H9 (cell line): Measurements from ENCODE around the gene NR0B1. TPM values are rescaled to one million over a fixed set of nuclear protein-coding genes. Genes with fewer than 3 reads are reported as not detected.

Source experiments
- DNase-seq: peaks from one replicate; pipeline ENCODE4 v3.0.0-alpha.2; 2017
- H2AFZ ChIP-seq: one replicate; pipeline ENCODE4 v1.6.1; 2013; ENCODE audit warnings: mild to moderate bottlenecking, low read length, control low read depth, moderate library complexity
- H2AK5ac ChIP-seq: 2 replicates; pipeline ENCODE4 v1.6.1; 2013; ENCODE audit warnings: low read length, control low read depth, mixed read lengths; ENCODE audit not compliant: insufficient read length
- H2BK120ac ChIP-seq: one replicate; pipeline ENCODE4 v1.6.1; 2013; ENCODE audit warnings: low read depth, mild to moderate bottlenecking, low read length, control low read depth, inconsistent platforms; ENCODE audit not compliant: poor library complexity, severe bottlenecking
- H2BK12ac ChIP-seq: 2 replicates; pipeline ENCODE4 v1.6.1; 2013; ENCODE audit warnings: low read length, control low read depth, mixed read lengths, low read depth; ENCODE audit not compliant: insufficient read length
- H2BK15ac ChIP-seq: 2 replicates; pipeline ENCODE4 v1.6.1; 2013; ENCODE audit warnings: low read depth, low read length, control low read depth
- H2BK20ac ChIP-seq: one replicate; pipeline ENCODE4 v1.6.1; 2013; ENCODE audit warnings: low read depth, mild to moderate bottlenecking, low read length, control low read depth, inconsistent platforms; ENCODE audit not compliant: poor library complexity, severe bottlenecking
- H2BK5ac ChIP-seq: 2 replicates; pipeline ENCODE4 v1.6.1; 2013; ENCODE audit warnings: low read length, control low read depth, mixed read lengths; ENCODE audit not compliant: insufficient read length
- H3K14ac ChIP-seq: 2 replicates; pipeline ENCODE4 v1.6.1; 2013; ENCODE audit warnings: low read length, control low read depth; ENCODE audit not compliant: insufficient read depth
- H3K18ac ChIP-seq: 2 replicates; pipeline ENCODE4 v1.6.1; 2013; ENCODE audit warnings: low read depth, mild to moderate bottlenecking, mixed read lengths, low read length, control low read depth; ENCODE audit not compliant: insufficient read length
- H3K23ac ChIP-seq: 2 replicates; pipeline ENCODE4 v1.6.1; 2013; ENCODE audit warnings: low read length, control low read depth, mixed read lengths, low read depth; ENCODE audit not compliant: insufficient read length
- H3K23me2 ChIP-seq: 2 replicates; pipeline ENCODE4 v1.6.1; 2013; ENCODE audit warnings: low read depth, mild to moderate bottlenecking, mixed read lengths, low read length, control low read depth; ENCODE audit not compliant: insufficient read length, poor library complexity, severe bottlenecking
- H3K27ac ChIP-seq: 2 replicates; pipeline ENCODE4 v1.5.1; 2013; ENCODE audit warnings: low read length, control low read depth, mixed read lengths, low read depth; ENCODE audit not compliant: insufficient read length
- H3K27me3 ChIP-seq: 2 replicates; pipeline ENCODE4 v1.6.1; 2013; ENCODE audit warnings: low read length, control low read depth, inconsistent platforms; ENCODE audit not compliant: insufficient read depth
- H3K4ac ChIP-seq: 2 replicates; pipeline ENCODE4 v1.6.1; 2013; ENCODE audit warnings: low read depth, mild to moderate bottlenecking, control low read depth, inconsistent platforms, low read length, moderate library complexity
- H3K4me1 ChIP-seq: 2 replicates; pipeline ENCODE4 v1.6.1; 2013; ENCODE audit warnings: low read length, control low read depth, inconsistent platforms; ENCODE audit not compliant: insufficient read depth
- H3K4me2 ChIP-seq: 2 replicates; pipeline ENCODE4 v1.6.1; 2013; ENCODE audit warnings: low read length, control low read depth, mixed read lengths; ENCODE audit not compliant: insufficient read length, insufficient read depth
- H3K56ac ChIP-seq: 2 replicates; pipeline ENCODE4 v1.6.1; 2013; ENCODE audit warnings: low read depth, mild to moderate bottlenecking, mixed read lengths, low read length, control low read depth; ENCODE audit not compliant: insufficient read length
- H3K79me1 ChIP-seq: 2 replicates; pipeline ENCODE4 v1.6.1; 2013; ENCODE audit warnings: low read depth, mild to moderate bottlenecking, moderate library complexity, low read length, control low read depth, inconsistent platforms; ENCODE audit not compliant: insufficient read depth, poor library complexity, severe bottlenecking
- H3K79me2 ChIP-seq: 2 replicates; pipeline ENCODE4 v1.6.1; 2013; ENCODE audit warnings: low read length, control low read depth, inconsistent platforms; ENCODE audit not compliant: insufficient read depth
- H3K9ac ChIP-seq: 2 replicates; pipeline ENCODE4 v1.6.1; 2013; ENCODE audit warnings: low read length, control low read depth, mixed read lengths; ENCODE audit not compliant: insufficient read length; ENCODE audit errors: extremely low read depth
- H3K9me3 ChIP-seq: one replicate; pipeline ENCODE4 v1.6.1; 2013; ENCODE audit warnings: low read depth, low read length, inconsistent platforms; ENCODE audit not compliant: control insufficient read depth
- H3T11ph ChIP-seq: one replicate; pipeline ENCODE4 v1.6.1; 2013; ENCODE audit warnings: mild to moderate bottlenecking, low read length, control low read depth, inconsistent platforms
- H4K20me1 ChIP-seq: one replicate; pipeline ENCODE4 v1.6.1; 2013; ENCODE audit not compliant: control insufficient read depth, insufficient read length, insufficient read depth
- H4K5ac ChIP-seq: 2 replicates; pipeline ENCODE4 v1.6.1; 2013; ENCODE audit warnings: low read depth, mild to moderate bottlenecking, mixed read lengths, low read length, control low read depth; ENCODE audit not compliant: insufficient read length
- H4K8ac ChIP-seq: replicated peaks from 2 replicates; pipeline ENCODE4 v1.6.1; 2013; ENCODE audit warnings: low read length, control low read depth, mixed read lengths, low read depth; ENCODE audit not compliant: insufficient read length
- H4K91ac ChIP-seq: 2 replicates; pipeline ENCODE4 v1.6.1; 2013; ENCODE audit warnings: low read depth, mild to moderate bottlenecking, moderate library complexity, mixed read lengths, low read length, control low read depth; ENCODE audit not compliant: insufficient read length
- H3K27ac Mint-ChIP-seq, 3 experiments: 2 replicates in 2 of 3; 3 replicates in 1 of 3; pipeline ENCODE4 v1.8.0; 2020 to 2021; ENCODE audit warnings: mixed read lengths in 3 of 3, mild to moderate bottlenecking in 1 of 3, moderate library complexity in 1 of 3
- H3K27me3 Mint-ChIP-seq: 2 replicates; pipeline ENCODE4 v1.8.0; 2021; ENCODE audit warnings: low read depth, mild to moderate bottlenecking, moderate library complexity, mixed read lengths
- H3K36me3 Mint-ChIP-seq, 3 experiments: 2 replicates in 2 of 3; 3 replicates in 1 of 3; pipeline ENCODE4 v1.8.0; 2020 to 2021; ENCODE audit warnings: low read depth in 3 of 3, mixed read lengths in 3 of 3; ENCODE audit not compliant: insufficient read depth in 1 of 3
- H3K4me1 Mint-ChIP-seq, 2 experiments: 2 replicates each; pipeline ENCODE4 v1.8.0; 2020; ENCODE audit warnings: mixed read lengths in 2 of 2
- H3K4me3 Mint-ChIP-seq, 2 experiments: 2 replicates in 1 of 2; 3 replicates in 1 of 2; pipeline ENCODE4 v1.8.0; 2020 to 2021; ENCODE audit warnings: mild to moderate bottlenecking in 2 of 2, mixed read lengths in 2 of 2, moderate library complexity in 1 of 2
- H3K9me3 Mint-ChIP-seq, 2 experiments: 2 replicates in 1 of 2; 3 replicates in 1 of 2; pipeline ENCODE4 v1.8.0; 2020; ENCODE audit warnings: mild to moderate bottlenecking in 2 of 2, mixed read lengths in 2 of 2, moderate library complexity in 1 of 2
- CTCF ChIP-seq: fragments of 200-600 bp; sonication (generic); conservative IDR thresholded peaks from 3 replicates; pipeline ENCODE4 v1.8.0; 2021; ENCODE audit warnings: antibody characterized with exemption, mild to moderate bottlenecking
- WGBS: extraction: QIAGEN DNeasy Blood & Tissue Kit; methylation state at CpG from one replicate; pipeline ENCODE4 v1.1.7; 2013; ENCODE audit warnings: missing lambda C conversion rate, low lambda C conversion rate, mixed read lengths; ENCODE audit not compliant: insufficient read length; ENCODE audit errors: extremely low coverage; 5-methylcytosine and 5-hydroxymethylcytosine counted together
- total RNA-seq: library from RNA; stranded (reverse); gene quantifications from 2 replicates; pipeline ENCODE4 v1.2.1, GENCODE V29; 2021

The NR0B1 gene
- total RNA-seq, 1 experiment from 2014 or later: not detected

DNA sequence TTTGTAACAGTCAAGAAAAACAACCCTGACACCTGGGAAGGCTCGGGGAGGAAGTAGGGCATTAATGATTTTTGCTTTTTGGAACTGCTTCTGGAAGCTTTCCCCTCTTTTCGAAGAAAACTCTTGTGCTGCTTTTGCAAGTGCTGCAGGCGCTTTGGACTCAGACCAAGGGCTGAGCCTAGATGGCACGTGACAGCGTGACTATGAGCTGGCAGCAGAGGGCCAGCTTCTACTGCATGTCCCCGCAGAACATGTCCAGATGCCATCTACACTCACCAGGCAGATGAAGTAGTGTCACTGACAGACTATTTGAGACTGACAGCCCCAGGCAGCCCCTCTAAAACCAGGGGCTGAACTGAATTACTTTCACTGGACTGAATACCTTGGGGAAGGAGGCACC, 6.2 kb downstream of the NR0B1 start:
- Histone ChIP-seq H2BK12ac (no peak overlapping the region), H3K18ac (no peak overlapping the region), H4K91ac (no peak overlapping the region), H3K27me3 (no peaks in the 10 kb centered on the region; the same call in 1 of the 2 replicates), H3K27ac (no peak overlapping the region), H3K56ac (no peak overlapping the region), H4K20me1 (no peaks in the 10 kb centered on the region), H3K79me1 (no peaks in the 10 kb centered on the region), H3T11ph (no peak overlapping the region), H3K9me3 (no peaks in the 10 kb centered on the region), H3K14ac (no peak overlapping the region), H3K4ac (no peak overlapping the region), H3K23me2 (no peaks in the 10 kb centered on the region), H3K23ac (no peak overlapping the region), H2AFZ (no peak overlapping the region), H2BK5ac (no peak overlapping the region), H2BK120ac (no peak overlapping the region), H4K5ac (no peak overlapping the region), H3K4me2 (no peak overlapping the region), H2BK20ac (no peak overlapping the region), H3K9ac (no peak overlapping the region), H4K8ac (no peak overlapping the region), H2AK5ac (no peak overlapping the region), H3K4me1 (peaks cover 7% of the 10 kb centered on the region; the same call in 1 of the 2 replicates), H3K79me2 (no peaks in the 10 kb centered on the region), H2BK15ac (no peak overlapping the region)
- WGBS: no CpG with 5 or more reads among the region's 6 CpGs
- DNase-seq: no peak
- TF ChIP-seq CTCF: no peak
- H3K36me3 Mint-ChIP-seq: no peaks in the 10 kb centered on the region; a peak in 2 of 7 replicates
- peaks cover 9 to 58% of the 10 kb centered on the region in 2 experiments; a peak in 4 of 5 replicates for H3K9me3 Mint-ChIP-seq
- H3K27ac Mint-ChIP-seq: no peak overlapping the region
- peaks cover 20% of the 10 kb centered on the region for H3K27me3 Mint-ChIP-seq
- H3K4me1 Mint-ChIP-seq: peaks cover 29 to 33% of the 10 kb centered on the region in 2 experiments
- no peak overlapping the region; a peak in 1 of 5 replicates for H3K4me3 Mint-ChIP-seq
